Colonic mucosa (tissue), 4 donors: ENCODE results near the gene TTPAL. TPM values are rescaled to one million over a fixed set of nuclear protein-coding genes. Genes with fewer than 3 reads are reported as not detected.
A peak's percentile ranks its signal among the peaks of the same experiment; 100 is the strongest.

ENCODE experiments used
- DNase-seq: peaks from one replicate; pipeline ENCODE4 v3.0.0-alpha.2; 2020
- H3K27ac ChIP-seq: fragments of 200-600 bp; one replicate; pipeline ENCODE4 v1.8.0; 2021
- H3K27me3 ChIP-seq: fragments of 200-600 bp; one replicate; pipeline ENCODE4 v1.8.0; 2021
- H3K36me3 ChIP-seq: fragments of 200-600 bp; one replicate; pipeline ENCODE4 v1.8.0; 2021
- H3K4me1 ChIP-seq: fragments of 200-600 bp; one replicate; pipeline ENCODE4 v1.8.0; 2021; ENCODE audit warnings: mild to moderate bottlenecking
- H3K4me3 ChIP-seq: fragments of 200-600 bp; one replicate; pipeline ENCODE4 v1.8.0; 2021
- H3K9ac ChIP-seq, 2 donors: one replicate each; pipeline ENCODE4 v1.7.0; 2013; ENCODE audit warnings: control low read depth in 2 of 2, low read depth in 2 of 2, low read length in 2 of 2
- H3K9me3 ChIP-seq: fragments of 200-600 bp; one replicate; pipeline ENCODE4 v1.8.0; 2021
- intact Hi-C: fragments of 100-400 bp; cut with DNase I; formaldehyde crosslinking; loops from one replicate; pipeline ENCODE4 v1.14.1; 2022
- total RNA-seq, 2 donors: library from RNA; stranded (reverse); fragmentation: NEBNext Ultra II Directional in 1 of 2; extraction: Animal tissue kit (Norgen Biotek cat#: 25700) in 1 of 2; gene quantifications; one replicate each; pipeline ENCODE4 v1.2.1, GENCODE V29; 2021
- TF ChIP-seq, protein P1 (sequence below): fragments of 200-600 bp; IDR thresholded peaks from one replicate; pipeline ENCODE4 v1.8.0; 2022; ENCODE audit warnings: antibody characterized with exemption, mild to moderate bottlenecking
- donor health status: healthy.
- donor health status: DM: no; HTN: no; CAD: no.
- donor health status: DM: no; HTN: no; CAD: no.

TTPAL gene
- total RNA-seq, 2 donors from 2014 or later = 8.4 to 11.6 TPM

DNA sequence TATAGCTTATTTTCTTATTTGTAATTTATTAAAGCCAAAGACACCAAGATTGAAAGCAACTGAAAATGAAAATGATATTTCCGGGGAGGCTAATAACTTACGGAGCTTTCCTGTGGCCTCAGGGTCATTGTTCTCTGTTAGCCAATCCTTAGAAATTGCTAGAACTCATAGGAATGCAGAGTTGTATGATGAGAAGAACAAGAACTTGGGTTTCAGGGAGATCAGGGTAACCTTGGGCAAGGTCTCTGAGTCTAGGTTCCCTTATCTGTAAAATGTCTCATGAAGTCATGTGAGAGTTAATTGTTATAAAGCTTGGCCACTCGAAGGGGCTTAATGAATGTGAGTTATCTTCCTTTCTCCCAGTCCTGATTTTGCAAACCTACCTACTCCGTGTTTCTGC lies 66.3 kb downstream of the TTPAL start:
- TF ChIP-seq, protein P1, sequence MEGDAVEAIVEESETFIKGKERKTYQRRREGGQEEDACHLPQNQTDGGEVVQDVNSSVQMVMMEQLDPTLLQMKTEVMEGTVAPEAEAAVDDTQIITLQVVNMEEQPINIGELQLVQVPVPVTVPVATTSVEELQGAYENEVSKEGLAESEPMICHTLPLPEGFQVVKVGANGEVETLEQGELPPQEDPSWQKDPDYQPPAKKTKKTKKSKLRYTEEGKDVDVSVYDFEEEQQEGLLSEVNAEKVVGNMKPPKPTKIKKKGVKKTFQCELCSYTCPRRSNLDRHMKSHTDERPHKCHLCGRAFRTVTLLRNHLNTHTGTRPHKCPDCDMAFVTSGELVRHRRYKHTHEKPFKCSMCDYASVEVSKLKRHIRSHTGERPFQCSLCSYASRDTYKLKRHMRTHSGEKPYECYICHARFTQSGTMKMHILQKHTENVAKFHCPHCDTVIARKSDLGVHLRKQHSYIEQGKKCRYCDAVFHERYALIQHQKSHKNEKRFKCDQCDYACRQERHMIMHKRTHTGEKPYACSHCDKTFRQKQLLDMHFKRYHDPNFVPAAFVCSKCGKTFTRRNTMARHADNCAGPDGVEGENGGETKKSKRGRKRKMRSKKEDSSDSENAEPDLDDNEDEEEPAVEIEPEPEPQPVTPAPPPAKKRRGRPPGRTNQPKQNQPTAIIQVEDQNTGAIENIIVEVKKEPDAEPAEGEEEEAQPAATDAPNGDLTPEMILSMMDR = no peak
- Histone ChIP-seq H3K27me3 (no peaks in the 10 kb centered on the region), H3K9me3 (no peaks in the 10 kb centered on the region), H3K4me1 (no peaks in the 10 kb centered on the region), H3K9ac (no peak overlapping the region), H3K4me3 (no peak overlapping the region), H3K36me3 (no peaks in the 10 kb centered on the region), H3K27ac (no peak overlapping the region)
- DNase-seq = peak; percentile 2
- intact Hi-C loops = loop anchor here (5.0 kb wide), 1 partner anchor 60 kb away; no protein-coding TSS in a partner anchor

DNA sequence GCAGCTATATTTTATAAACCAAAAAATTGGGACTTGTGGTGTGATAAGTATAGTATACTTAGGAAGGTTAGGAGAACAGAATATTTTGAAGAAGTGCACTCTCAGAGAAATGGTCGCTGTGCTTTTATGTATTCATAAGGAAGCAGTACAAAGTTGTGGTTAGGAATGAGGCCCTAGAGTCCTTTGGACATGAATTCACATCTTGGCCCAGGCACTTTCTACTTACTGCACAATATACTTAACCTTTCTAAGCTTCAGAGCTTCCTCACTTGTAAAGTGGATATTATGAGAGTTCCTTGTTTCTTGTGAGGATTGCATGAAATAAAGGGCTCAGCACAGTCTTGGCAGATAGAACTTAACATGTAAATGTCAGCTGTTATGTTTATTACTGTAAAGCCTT lies 67.2 kb downstream of the TTPAL start:
- DNase-seq = peak; percentile 8
- Histone ChIP-seq H3K9me3 (no peaks in the 10 kb centered on the region), H3K4me3 (no peak overlapping the region), H3K27me3 (no peaks in the 10 kb centered on the region), H3K27ac (no peak overlapping the region), H3K9ac (peak overlapping the region in 1 of 2 donors; percentile 0), H3K36me3 (no peaks in the 10 kb centered on the region), H3K4me1 (no peaks in the 10 kb centered on the region)
- intact Hi-C loops = loop anchor here (5.0 kb wide), 1 partner anchor 59 kb away; no protein-coding TSS in a partner anchor
- TF ChIP-seq, protein P1 = no peak

DNA sequence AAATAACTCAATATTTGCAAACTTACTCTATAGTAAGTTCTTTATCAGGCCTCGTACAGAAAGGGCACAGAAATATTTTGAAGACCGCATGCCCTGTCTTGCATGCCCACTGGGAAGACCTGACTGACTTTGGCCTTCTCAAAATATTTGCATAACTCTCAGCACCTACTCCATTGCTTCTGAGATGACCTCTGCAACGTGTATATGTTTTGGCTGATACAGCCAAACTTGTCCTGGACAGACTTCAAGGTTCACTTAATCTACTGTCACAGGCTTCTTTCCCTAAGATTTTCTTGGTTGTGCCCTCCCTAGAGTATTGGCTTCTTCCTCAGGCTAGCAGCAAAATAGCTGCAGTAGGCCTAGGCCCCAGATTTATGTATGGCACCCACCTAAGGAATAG lies 67.7 kb downstream of the TTPAL start:
- peak; percentile 10 for DNase-seq
- TF ChIP-seq, protein P1 = no peak
- intact Hi-C loops = loop anchor here (5.0 kb wide), 1 partner anchor 59 kb away; no protein-coding TSS in a partner anchor
- Histone ChIP-seq H3K27me3 (no peaks in the 10 kb centered on the region), H3K9me3 (no peaks in the 10 kb centered on the region), H3K9ac (no peak overlapping the region), H3K4me3 (no peak overlapping the region), H3K36me3 (no peaks in the 10 kb centered on the region), H3K4me1 (no peaks in the 10 kb centered on the region), H3K27ac (no peak overlapping the region)

Other genes with a start within 250 kb of the TTPAL start
- gene GDAP1L1, start 228.6 kb upstream of the TTPAL start, total RNA-seq = not detected
- gene FITM2, start 164.7 kb upstream of the TTPAL start, total RNA-seq = 10 to 100 TPM; 10.1 to 11.6 TPM
- gene R3HDML, start 138.8 kb upstream of the TTPAL start, total RNA-seq = not detected
- 100 to 1,000 TPM; 288 to 346 TPM for gene HNF4A, start 120.2 kb upstream of the TTPAL start, total RNA-seq
- gene SERINC3, start 46.2 kb downstream of the TTPAL start, total RNA-seq = 100 to 1,000 TPM in 1 of 2 donors, 10 to 100 TPM in 1; 82.8 to 121 TPM
- 10 to 100 TPM; 24.4 to 46.1 TPM for gene PKIG, start 106.7 kb downstream of the TTPAL start, total RNA-seq
- 1 to 10 TPM; 2.4 to 4.5 TPM for gene ADA, start 175.8 kb downstream of the TTPAL start, total RNA-seq
- 1 to 10 TPM in 1 of 2 donors, under 1 TPM in 1; 0.84 to 2.9 TPM for gene CCN5, start 239.5 kb downstream of the TTPAL start, total RNA-seq